IPS-18a (cell line): ENCODE measurements around the gene ZNF609.
A peak's percentile ranks its signal among the peaks of the same experiment; 100 is the strongest.

Source experiments
- H3K27ac ChIP-seq: one replicate; pipeline ENCODE4 v1.5.1; 2013; ENCODE audit warnings: low read length
- H3K27me3 ChIP-seq: one replicate; pipeline ENCODE4 v1.6.1; 2013; ENCODE audit warnings: mild to moderate bottlenecking, low read length; ENCODE audit not compliant: control insufficient read depth, insufficient read depth
- H3K36me3 ChIP-seq: one replicate; pipeline ENCODE4 v1.6.1; 2013; ENCODE audit warnings: low read depth, low read length; ENCODE audit not compliant: control insufficient read depth
- H3K4me1 ChIP-seq: one replicate; pipeline ENCODE4 v1.6.1; 2013; ENCODE audit warnings: low read depth, low read length; ENCODE audit not compliant: control insufficient read depth
- H3K4me3 ChIP-seq: one replicate; pipeline ENCODE4 v1.5.1; 2013; ENCODE audit warnings: low read length
- H3K9ac ChIP-seq: one replicate; pipeline ENCODE4 v1.6.1; 2013; ENCODE audit warnings: mild to moderate bottlenecking, low read length, moderate library complexity
- H3K9me3 ChIP-seq: one replicate; pipeline ENCODE4 v1.6.1; 2013; ENCODE audit warnings: low read depth, low read length; ENCODE audit not compliant: control insufficient read depth

Gene ZNF609

DNA sequence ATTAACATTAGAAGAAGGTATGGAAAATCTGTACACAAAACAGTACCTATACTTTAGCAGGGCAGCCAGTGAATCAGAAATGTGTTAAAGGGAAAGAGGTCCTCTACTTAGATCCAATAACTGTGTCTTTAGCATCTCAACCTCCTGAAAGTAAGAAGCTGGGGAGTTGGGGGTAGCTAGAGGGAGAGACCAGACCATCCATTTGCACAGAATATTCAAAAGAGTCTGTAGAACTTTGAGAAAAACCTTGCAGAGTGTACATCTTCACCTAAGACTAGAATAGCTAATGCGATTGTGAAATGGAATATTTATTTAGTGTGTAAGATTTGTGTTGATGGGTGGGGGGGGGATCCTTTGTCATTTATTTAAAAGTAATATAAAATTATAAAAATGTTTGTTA is 190.2 kb downstream of the ZNF609 start:
- peaks cover 6% of the 10 kb centered on the region for H3K4me1 ChIP-seq

DNA sequence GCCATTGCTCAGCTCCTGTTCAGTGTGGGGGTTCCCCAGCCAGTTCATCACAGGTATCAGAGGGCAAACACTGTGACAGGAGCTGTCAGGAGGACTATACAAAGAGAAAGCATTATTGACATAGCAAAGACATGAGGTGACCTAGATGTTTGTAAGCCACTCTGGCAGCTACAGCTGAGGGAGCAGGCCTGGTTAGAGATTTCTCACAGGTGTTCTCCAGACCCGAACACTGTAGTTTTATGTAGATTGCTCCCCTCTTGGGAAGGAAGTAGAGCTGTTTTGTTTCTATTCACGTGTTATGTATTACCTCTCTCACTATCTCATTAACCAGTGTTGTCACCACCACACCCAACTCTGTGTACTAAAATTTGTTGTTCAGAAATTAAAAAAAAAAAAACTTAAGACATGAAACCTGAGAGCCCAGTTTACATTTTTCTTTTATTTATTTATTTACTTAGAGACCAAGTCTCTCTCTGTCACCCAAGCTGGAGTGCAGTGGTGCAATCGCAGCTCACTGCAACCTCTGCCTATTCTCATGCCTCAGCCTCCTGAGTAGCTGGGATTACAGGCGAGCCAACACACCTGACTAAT is 191.3 kb downstream of the ZNF609 start:
- H3K4me3 ChIP-seq, result no peak overlapping the region
- H3K36me3 ChIP-seq, result no peaks in the 10 kb centered on the region
- H3K9ac ChIP-seq, result no peak overlapping the region
- no peaks in the 10 kb centered on the region for H3K27me3 ChIP-seq
- peaks cover 6% of the 10 kb centered on the region for H3K4me1 ChIP-seq
- H3K9me3 ChIP-seq, result no peaks in the 10 kb centered on the region
- no peak overlapping the region for H3K27ac ChIP-seq

More for the DNA sequence above, 190.2 kb downstream of the ZNF609 start:
- Histone ChIP-seq H3K27me3 (no peaks in the 10 kb centered on the region), H3K36me3 (no peaks in the 10 kb centered on the region), H3K9ac (no peak overlapping the region), H3K27ac (no peak overlapping the region), H3K4me3 (no peak overlapping the region), H3K9me3 (no peaks in the 10 kb centered on the region)

DNA sequence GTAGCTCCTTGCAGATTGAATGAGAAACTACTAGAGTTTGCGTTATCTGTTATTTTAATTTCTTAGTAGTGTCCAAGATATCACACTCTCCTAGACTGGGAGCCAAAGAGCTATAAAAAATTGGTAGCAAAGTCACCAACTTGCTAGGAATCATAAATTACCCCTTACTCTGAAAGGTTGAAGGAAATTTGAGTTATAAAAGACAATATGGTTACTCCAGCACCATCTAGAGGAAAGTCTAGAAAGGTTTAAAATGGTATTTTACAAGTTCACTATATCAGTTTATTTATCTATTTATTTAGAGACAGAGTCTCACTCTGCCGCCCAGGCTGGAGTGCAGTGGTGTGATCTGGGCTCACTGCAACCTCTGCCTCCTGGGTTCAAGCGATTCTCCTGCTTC is 193.4 kb downstream of the ZNF609 start:
- Histone ChIP-seq H3K27ac (no peak overlapping the region), H3K9ac (no peak overlapping the region), H3K36me3 (no peaks in the 10 kb centered on the region), H3K4me3 (no peak overlapping the region), H3K9me3 (no peaks in the 10 kb centered on the region), H3K4me1 (peaks cover 6% of the 10 kb centered on the region), H3K27me3 (no peaks in the 10 kb centered on the region)

DNA sequence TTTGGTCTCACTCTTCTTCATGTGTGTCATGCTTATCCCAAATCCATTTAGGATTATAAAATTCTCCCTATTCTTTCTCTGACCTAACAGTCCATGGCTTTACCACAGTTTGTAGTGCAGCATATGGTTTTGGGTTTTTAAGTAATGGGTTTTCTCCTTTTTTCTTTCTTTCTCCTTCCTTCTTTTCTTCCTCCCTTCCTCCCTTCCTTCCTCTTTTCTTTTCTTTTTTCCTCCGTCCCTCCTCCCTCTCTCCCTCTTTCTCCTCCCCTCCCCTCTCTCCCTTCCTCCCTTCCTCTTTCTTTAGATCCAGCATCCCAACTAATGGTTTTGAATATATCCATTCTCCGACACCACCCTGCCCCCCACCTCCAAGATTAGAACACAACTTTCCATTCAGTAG is 196.1 kb downstream of the ZNF609 start:
- Histone ChIP-seq H3K9me3 (no peaks in the 10 kb centered on the region), H3K4me1 (peaks cover 2% of the 10 kb centered on the region), H3K9ac (no peak overlapping the region), H3K27ac (no peak overlapping the region), H3K36me3 (no peaks in the 10 kb centered on the region), H3K27me3 (no peaks in the 10 kb centered on the region), H3K4me3 (no peak overlapping the region)

DNA sequence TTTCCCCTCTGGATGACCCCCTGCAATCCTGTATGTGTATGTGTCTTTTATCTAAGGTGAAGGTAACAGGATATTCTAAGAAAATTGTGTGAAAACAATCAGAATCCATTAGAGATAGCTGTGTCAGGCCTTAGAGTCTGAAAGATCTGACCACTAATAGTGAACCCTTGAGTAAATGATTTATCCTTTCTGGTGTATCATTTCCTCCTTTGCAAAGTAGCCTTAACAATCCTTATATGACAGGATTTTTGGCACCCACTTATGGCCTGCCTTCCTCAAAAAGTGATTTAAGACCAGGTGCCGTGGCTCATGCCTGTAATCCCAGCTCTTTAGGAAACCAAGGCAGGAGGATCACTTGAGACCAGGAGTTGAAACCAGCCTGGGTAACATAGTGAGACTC is 204.8 kb downstream of the ZNF609 start:
- no peak overlapping the region for H3K27ac ChIP-seq
- H3K36me3 ChIP-seq, result no peaks in the 10 kb centered on the region
- H3K4me1 ChIP-seq, result peaks cover 12% of the 10 kb centered on the region
- H3K27me3 ChIP-seq, result no peaks in the 10 kb centered on the region
- no peaks in the 10 kb centered on the region for H3K9me3 ChIP-seq
- H3K4me3 ChIP-seq, result no peak overlapping the region
- H3K9ac ChIP-seq, result no peak overlapping the region

DNA sequence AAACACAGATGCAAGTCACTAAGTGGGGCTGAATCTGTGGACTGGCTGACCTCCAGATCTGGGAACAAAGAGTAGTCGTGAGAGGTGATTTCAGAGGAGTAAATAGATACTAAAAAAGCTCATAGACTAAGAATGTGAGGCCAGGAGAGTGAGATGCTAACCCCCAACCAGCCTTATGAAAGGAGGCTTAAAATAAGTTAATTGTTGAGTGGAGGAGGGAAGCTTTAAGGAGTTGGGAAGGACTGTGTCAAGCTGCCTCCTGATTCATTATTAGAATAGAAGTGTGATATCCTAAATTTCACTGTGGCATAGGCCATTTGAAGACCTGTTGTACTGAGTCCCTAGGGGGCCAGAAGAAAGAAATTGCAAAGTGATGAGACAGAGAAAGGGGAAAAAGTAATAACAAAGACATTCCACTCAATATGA is 207.4 kb downstream of the ZNF609 start:
- no peaks in the 10 kb centered on the region for H3K36me3 ChIP-seq
- no peaks in the 10 kb centered on the region for H3K27me3 ChIP-seq
- no peaks in the 10 kb centered on the region for H3K9me3 ChIP-seq
- H3K4me1 ChIP-seq, result peaks cover 12% of the 10 kb centered on the region
- H3K27ac ChIP-seq, result peak overlapping the region; percentile 70
- no peak overlapping the region for H3K4me3 ChIP-seq
- H3K9ac ChIP-seq, result peak overlapping the region; percentile 18

DNA sequence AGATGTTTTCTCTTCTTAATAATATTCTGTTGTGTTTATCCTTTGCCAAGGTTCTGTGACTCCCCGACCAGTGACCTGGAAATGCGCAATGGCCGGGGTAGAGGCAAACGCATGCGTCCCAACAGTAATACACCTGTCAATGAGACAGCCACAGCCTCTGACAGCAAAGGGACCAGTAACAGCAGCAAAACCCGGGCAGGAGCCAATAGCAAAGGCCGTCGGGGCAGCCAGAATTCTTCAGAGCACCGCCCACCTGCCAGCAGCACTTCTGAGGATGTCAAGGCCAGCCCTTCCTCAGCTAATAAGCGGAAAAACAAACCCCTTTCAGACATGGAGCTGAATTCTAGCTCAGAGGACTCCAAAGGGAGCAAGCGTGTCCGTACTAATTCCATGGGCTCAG is 213.5 kb downstream of the ZNF609 start:
- Histone ChIP-seq H3K4me3 (no peak overlapping the region), H3K27me3 (no peaks in the 10 kb centered on the region), H3K9me3 (no peaks in the 10 kb centered on the region), H3K4me1 (no peaks in the 10 kb centered on the region), H3K27ac (no peak overlapping the region), H3K9ac (no peak overlapping the region), H3K36me3 (peaks cover 38% of the 10 kb centered on the region)

DNA sequence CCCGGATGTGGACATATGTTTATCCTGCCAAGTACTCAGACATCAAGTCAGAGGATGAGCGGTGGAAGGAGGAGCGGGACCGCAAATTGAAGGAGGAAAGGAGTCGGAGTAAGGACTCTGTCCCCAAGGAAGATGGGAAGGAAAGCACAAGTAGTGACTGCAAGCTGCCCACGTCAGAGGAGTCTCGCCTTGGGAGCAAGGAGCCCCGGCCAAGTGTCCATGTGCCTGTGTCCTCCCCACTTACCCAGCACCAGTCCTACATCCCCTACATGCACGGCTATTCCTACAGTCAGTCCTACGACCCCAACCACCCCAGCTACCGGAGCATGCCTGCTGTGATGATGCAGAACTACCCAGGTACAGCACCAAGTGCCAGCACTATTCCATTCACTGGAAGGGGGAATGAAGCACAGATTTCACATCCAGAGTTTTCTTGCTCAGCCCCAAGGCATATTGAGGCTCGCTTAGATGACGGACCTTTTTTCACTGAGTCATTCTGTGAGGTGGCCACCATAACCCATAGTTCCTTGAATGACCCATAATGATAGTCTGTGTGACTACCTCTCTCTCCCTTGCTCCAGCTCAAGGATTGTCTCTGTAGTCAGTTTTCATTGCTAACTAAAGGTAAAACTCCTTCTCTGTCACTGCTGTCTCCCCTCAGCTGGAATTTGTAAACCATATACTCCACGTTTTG is 217.9 kb downstream of the ZNF609 start:
- Histone ChIP-seq H3K9me3 (no peaks in the 10 kb centered on the region), H3K4me1 (no peaks in the 10 kb centered on the region), H3K36me3 (peaks cover 74% of the 10 kb centered on the region), H3K9ac (no peak overlapping the region), H3K27ac (no peak overlapping the region), H3K4me3 (no peak overlapping the region), H3K27me3 (no peaks in the 10 kb centered on the region)

DNA sequence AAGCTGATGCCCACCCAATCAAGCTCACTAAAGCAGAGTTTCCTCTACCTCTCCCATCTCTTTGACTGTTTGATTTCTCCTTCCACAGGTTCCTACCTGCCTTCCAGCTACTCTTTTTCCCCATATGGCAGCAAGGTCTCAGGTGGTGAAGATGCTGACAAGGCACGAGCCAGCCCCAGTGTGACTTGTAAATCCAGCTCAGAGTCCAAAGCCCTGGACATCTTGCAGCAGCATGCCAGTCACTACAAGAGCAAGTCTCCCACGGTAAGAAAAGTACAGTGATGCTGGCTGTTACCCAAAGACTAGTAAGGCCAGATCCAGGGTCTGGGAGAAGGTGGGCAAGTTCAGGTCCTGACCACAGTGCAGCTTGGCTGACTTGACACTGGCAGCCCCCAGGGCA is 219.7 kb downstream of the ZNF609 start:
- peaks cover 63% of the 10 kb centered on the region for H3K36me3 ChIP-seq

DNA sequence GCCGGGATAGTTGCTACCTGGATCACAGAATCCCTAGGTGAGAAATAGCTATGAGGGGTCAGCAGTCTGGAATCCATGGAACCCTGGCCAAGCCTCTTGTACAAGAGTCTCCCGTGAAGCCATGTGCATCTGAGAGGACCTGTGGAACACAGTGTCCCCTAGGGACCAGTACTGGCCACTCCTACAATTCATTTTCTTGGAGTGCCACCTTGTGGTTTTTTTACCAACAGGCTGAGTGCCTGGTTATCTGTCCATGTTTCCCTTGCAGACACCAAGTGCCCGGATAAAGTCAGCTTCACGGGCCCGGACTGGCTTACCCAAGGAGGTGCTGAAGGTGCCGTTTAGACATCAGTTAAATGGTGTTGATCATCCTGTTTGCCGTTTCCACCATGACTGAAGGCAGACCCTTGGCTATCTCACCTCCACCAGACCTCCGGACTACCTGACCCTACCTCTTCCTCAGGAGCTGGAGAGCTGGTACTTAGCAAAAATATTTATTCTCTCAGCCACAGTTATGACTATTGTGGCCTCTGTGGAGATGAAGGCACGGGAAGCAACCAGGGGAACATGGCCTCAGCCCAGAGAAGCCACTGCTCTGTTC is 221.1 kb downstream of the ZNF609 start:
- Histone ChIP-seq H3K9ac (no peak overlapping the region), H3K27ac (no peak overlapping the region), H3K4me1 (peaks cover 9% of the 10 kb centered on the region), H3K9me3 (no peaks in the 10 kb centered on the region), H3K36me3 (peaks cover 62% of the 10 kb centered on the region), H3K4me3 (no peak overlapping the region), H3K27me3 (no peaks in the 10 kb centered on the region)

More for the DNA sequence above, 219.7 kb downstream of the ZNF609 start:
- no peak overlapping the region for H3K4me3 ChIP-seq
- no peaks in the 10 kb centered on the region for H3K27me3 ChIP-seq
- H3K9me3 ChIP-seq, result no peaks in the 10 kb centered on the region
- H3K27ac ChIP-seq, result no peak overlapping the region
- no peak overlapping the region for H3K9ac ChIP-seq
- H3K4me1 ChIP-seq, result peaks cover under 1% of the 10 kb centered on the region

DNA sequence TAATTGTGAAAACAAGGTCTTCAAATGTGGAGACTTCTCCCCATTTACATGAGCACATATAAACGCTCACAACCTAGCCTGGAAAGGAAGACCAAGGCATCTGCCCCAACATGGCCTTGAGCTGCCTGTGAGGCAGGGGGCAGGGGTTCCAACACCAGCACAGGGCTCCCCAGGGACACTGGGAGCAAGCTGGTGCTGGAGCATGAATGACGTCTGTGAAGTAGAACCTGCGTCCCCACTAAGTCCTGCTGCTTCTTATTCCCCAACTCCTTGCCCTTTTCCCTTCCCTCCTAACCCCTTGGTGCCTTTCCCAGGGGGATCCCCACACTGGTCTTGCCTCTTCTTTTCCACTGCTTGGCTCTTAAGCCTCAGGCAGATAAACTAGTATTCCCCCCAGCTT is 221.9 kb downstream of the ZNF609 start:
- Histone ChIP-seq H3K4me3 (no peak overlapping the region), H3K9me3 (no peaks in the 10 kb centered on the region), H3K27ac (no peak overlapping the region), H3K4me1 (peaks cover 9% of the 10 kb centered on the region), H3K36me3 (peaks cover 68% of the 10 kb centered on the region), H3K9ac (no peak overlapping the region), H3K27me3 (no peaks in the 10 kb centered on the region)

DNA sequence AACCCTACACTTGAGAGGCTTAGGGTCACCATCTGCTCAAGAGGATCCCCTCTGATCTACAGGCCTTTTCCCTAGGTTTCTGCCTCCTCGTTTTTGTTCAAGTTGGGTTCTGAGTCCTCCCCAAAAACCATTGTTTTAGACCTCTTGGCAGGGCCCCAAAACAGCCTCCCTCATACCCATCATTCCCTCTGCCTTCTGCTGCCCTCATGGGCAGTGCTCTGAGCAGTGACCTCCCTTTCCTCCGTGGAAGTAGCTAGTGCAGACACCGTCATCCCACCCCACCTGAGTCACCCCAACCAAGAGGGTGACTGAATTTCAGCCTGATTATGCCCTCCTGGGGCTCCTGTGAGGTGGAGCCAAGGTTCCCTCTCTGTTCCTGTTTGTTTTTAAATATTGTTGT is 223.0 kb downstream of the ZNF609 start:
- Histone ChIP-seq H3K9ac (no peak overlapping the region), H3K4me1 (peaks cover 12% of the 10 kb centered on the region), H3K27me3 (no peaks in the 10 kb centered on the region), H3K4me3 (no peak overlapping the region), H3K36me3 (peaks cover 72% of the 10 kb centered on the region), H3K27ac (no peak overlapping the region), H3K9me3 (no peaks in the 10 kb centered on the region)
